Gastroesophageal sphincter (tissue), 3 donors: ENCODE results near the gene SLC4A11.

Experiments used
- POLR2AphosphoS5 ChIP-seq: sonication (generic); formaldehyde crosslinking; IDR thresholded peaks from one replicate; pipeline ENCODE4 v1.6.1; 2017; ENCODE audit warnings: antibody characterized with exemption
- TF ChIP-seq, protein P1 (sequence below), 4 experiments: fragments of 200-600 bp in 2 of 4; fragments of 450-650 bp in 2 of 4; sonication (generic) in 1 of 4; IDR thresholded peaks; one replicate each; pipeline ENCODE4 v1.5.1; 2017 to 2019; ENCODE audit warnings: antibody characterized with exemption in 4 of 4, mild to moderate bottlenecking in 2 of 4, moderate library complexity in 2 of 4

DNA sequence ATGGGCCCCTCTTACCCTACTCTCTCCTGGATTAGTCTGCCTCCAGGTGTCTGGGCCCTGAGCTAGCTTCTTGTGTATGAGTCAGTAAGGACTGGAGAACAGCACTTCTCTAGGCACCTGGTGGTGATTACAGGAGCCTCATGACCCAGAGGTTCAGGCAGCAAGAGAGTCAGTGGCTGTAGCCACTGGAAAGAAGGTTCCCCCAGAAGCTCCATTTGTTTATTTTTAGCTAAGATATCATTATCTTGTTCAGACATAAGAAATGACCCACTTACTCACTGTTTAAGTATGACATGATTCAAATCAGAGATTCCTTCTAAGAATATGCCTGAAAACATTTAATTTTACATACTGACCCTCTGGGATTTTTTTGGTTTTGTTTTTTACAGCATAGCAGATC is 23.6 kb upstream of the SLC4A11 start:
- TF ChIP-seq POLR2AphosphoS5: no peak
- TF ChIP-seq, protein P1, sequence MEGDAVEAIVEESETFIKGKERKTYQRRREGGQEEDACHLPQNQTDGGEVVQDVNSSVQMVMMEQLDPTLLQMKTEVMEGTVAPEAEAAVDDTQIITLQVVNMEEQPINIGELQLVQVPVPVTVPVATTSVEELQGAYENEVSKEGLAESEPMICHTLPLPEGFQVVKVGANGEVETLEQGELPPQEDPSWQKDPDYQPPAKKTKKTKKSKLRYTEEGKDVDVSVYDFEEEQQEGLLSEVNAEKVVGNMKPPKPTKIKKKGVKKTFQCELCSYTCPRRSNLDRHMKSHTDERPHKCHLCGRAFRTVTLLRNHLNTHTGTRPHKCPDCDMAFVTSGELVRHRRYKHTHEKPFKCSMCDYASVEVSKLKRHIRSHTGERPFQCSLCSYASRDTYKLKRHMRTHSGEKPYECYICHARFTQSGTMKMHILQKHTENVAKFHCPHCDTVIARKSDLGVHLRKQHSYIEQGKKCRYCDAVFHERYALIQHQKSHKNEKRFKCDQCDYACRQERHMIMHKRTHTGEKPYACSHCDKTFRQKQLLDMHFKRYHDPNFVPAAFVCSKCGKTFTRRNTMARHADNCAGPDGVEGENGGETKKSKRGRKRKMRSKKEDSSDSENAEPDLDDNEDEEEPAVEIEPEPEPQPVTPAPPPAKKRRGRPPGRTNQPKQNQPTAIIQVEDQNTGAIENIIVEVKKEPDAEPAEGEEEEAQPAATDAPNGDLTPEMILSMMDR (IDR thresholded peaks at IDR 0.05): no peak
